B cell (primary cell): Measurements from ENCODE around the gene BMF. TPM values are rescaled to one million over a fixed set of nuclear protein-coding genes. Genes with fewer than 3 reads are reported as not detected.

ENCODE experiments used
- ATAC-seq: fragments of 200-7000 bp; cut with Tn5 transposase; one replicate; pipeline ENCODE4 v1.10.0; 2021; ENCODE audit warnings: low read depth, mild to moderate bottlenecking, moderate number of reproducible peaks, moderate library complexity
- CTCF ChIA-PET: fragments of 350-600 bp; sonication (Branson Sonifier 250); formaldehyde crosslinking; loops from one replicate; lab custom pipeline; 2021; ENCODE audit warnings: antibody characterized with exemption, inconsistent platforms; lab: Charles Lee
- POLR2A ChIA-PET: fragments of 350-600 bp; sonication (Branson Sonifier 250); formaldehyde crosslinking; loops from one replicate; lab custom pipeline; 2021; ENCODE audit warnings: antibody characterized with exemption; lab: Charles Lee
- DNase-seq: peaks from one replicate; pipeline ENCODE4 v3.0.0; 2013
- H2AFZ ChIP-seq: 2 replicates; pipeline ENCODE4 v1.6.1; 2012; ENCODE audit warnings: mild to moderate bottlenecking, low read depth, low read length; ENCODE audit not compliant: insufficient read depth, poor library complexity, severe bottlenecking
- H3K27ac ChIP-seq, 2 donors: 1 replicate in 1 of 2; 2 replicates in 1 of 2; pipeline ENCODE4 v1.5.1; 2012 to 2013; ENCODE audit warnings: low read length in 2 of 2, mild to moderate bottlenecking in 2 of 2, moderate library complexity in 1 of 2
- H3K27me3 ChIP-seq, 4 experiments: fragments of 200-600 bp in 1 of 4; sonication (generic) in 1 of 4; replicated peaks in 1 of 4; 1 replicate in 2 of 4; 2 replicates in 2 of 4; pipeline versions ENCODE4 v1.6.1 to v1.7.0; 2013 to 2016; ENCODE audit warnings: low read length in 3 of 4, mild to moderate bottlenecking in 2 of 4, mixed read lengths in 1 of 4, moderate library complexity in 1 of 4; ENCODE audit not compliant: insufficient read depth in 4 of 4, control insufficient read depth in 3 of 4; ENCODE audit errors: control extremely low read depth in 1 of 4
- H3K36me3 ChIP-seq, 2 experiments: replicated peaks in 1 of 2; 1 replicate in 1 of 2; 2 replicates in 1 of 2; pipeline versions ENCODE4 v1.6.1 to v1.7.1; 2013; ENCODE audit warnings: low read length in 1 of 2; ENCODE audit not compliant: insufficient read depth in 2 of 2, control insufficient read depth in 1 of 2; ENCODE audit errors: control extremely low read depth in 1 of 2, extremely low read depth in 1 of 2
- H3K4me1 ChIP-seq, 2 donors: fragments of 200-600 bp in 1 of 2; sonication (generic) in 1 of 2; 1 replicate in 1 of 2; 2 replicates in 1 of 2; pipeline versions ENCODE4 v1.5.1 to v1.6.1; 2013 to 2017; ENCODE audit warnings: low read length in 2 of 2; ENCODE audit not compliant: control insufficient read depth in 2 of 2, insufficient read depth in 2 of 2
- H3K4me2 ChIP-seq: replicated peaks from 2 replicates; pipeline ENCODE3; 2012; ENCODE audit warnings: mild to moderate bottlenecking, low read depth, low read length; ENCODE audit not compliant: poor library complexity, severe bottlenecking
- H3K4me3 ChIP-seq, 5 experiments: fragments of 200-600 bp in 1 of 5; sonication (generic) in 1 of 5; 1 replicate in 3 of 5; 2 replicates in 2 of 5; pipeline versions ENCODE4 v1.5.1 to v1.7.0; 2011 to 2016; ENCODE audit warnings: low read length in 4 of 5, mild to moderate bottlenecking in 4 of 5, low read depth in 2 of 5, control low read depth in 1 of 5, moderate library complexity in 1 of 5; ENCODE audit not compliant: insufficient read depth in 1 of 5; ENCODE audit errors: control extremely low read depth in 1 of 5, extremely low read depth in 1 of 5
- H3K79me2 ChIP-seq: fragments of 200-600 bp; sonication (generic); one replicate; pipeline ENCODE4 v1.6.0; 2016; ENCODE audit warnings: low read length; ENCODE audit not compliant: control insufficient read depth, insufficient read depth
- H3K9ac ChIP-seq: fragments of 200-600 bp; sonication (generic); 2 replicates; pipeline ENCODE4 v1.6.1; 2017; ENCODE audit warnings: mild to moderate bottlenecking, low read length, moderate library complexity
- H3K9me3 ChIP-seq, 3 donors: one replicate each; pipeline versions ENCODE4 v1.6.1 to v1.7.1; 2013; ENCODE audit warnings: low read length in 2 of 3; ENCODE audit not compliant: control insufficient read depth in 2 of 3, insufficient read depth in 1 of 3; ENCODE audit errors: control extremely low read depth in 1 of 3
- H4K20me1 ChIP-seq: 2 replicates; pipeline ENCODE4 v1.6.0; 2012; ENCODE audit warnings: mild to moderate bottlenecking, low read length; ENCODE audit not compliant: insufficient read depth, control insufficient read depth, poor library complexity, severe bottlenecking
- H3K27ac Mint-ChIP-seq: one replicate; pipeline ENCODE4 v1.8.0; 2021; ENCODE audit warnings: mixed read lengths
- H3K27me3 Mint-ChIP-seq: one replicate; pipeline ENCODE4 v1.8.0; 2021; ENCODE audit warnings: mixed read lengths
- H3K4me1 Mint-ChIP-seq: one replicate; pipeline ENCODE4 v1.8.0; 2021; ENCODE audit warnings: mixed read lengths
- H3K4me3 Mint-ChIP-seq: one replicate; pipeline ENCODE4 v1.8.0; 2021; ENCODE audit warnings: mixed read lengths
- H3K9me3 Mint-ChIP-seq: one replicate; pipeline ENCODE4 v1.8.0; 2022; ENCODE audit warnings: mixed read lengths; ENCODE audit not compliant: insufficient read depth
- EZH2 ChIP-seq: IDR thresholded peaks from 2 replicates; pipeline ENCODE4 v1.6.1; 2012; ENCODE audit warnings: borderline replicate concordance, low read depth, mild to moderate bottlenecking, moderate library complexity, low read length; ENCODE audit not compliant: insufficient read depth, poor library complexity, severe bottlenecking
- WGBS: methylation state at CpG from one replicate; pipeline ENCODE4 v1.1.5; 2013; ENCODE audit warnings: missing lambda C conversion rate; ENCODE audit not compliant: insufficient coverage; 5-methylcytosine and 5-hydroxymethylcytosine counted together
- intact Hi-C: fragments of 100-400 bp; cut with micrococcal nuclease; formaldehyde crosslinking; loops from one replicate; pipeline ENCODE4 v1.10.0; 2022
- polyA plus RNA-seq: library from polyadenylated mRNA; depleted of rRNA; stranded (reverse); fragments of >200 nt; gene quantifications from 2 replicates; pipeline ENCODE4 v1.2.3, GENCODE V29; 2012
- total RNA-seq, 2 donors: library from RNA; stranded (reverse); fragments of 120-200 nt in 1 of 2; gene quantifications; 1 replicate in 1 of 2; 2 replicates in 1 of 2; pipeline versions ENCODE4 v1.2.3 to v1.2.4, GENCODE V29; 2013 to 2022
- TF ChIP-seq, protein P1 (sequence below): fragments of 200-600 bp; IDR thresholded peaks from one replicate; pipeline ENCODE4 v1.8.0; 2022; ENCODE audit warnings: antibody characterized with exemption, mild to moderate bottlenecking

The BMF gene
- total and polyA plus RNA-seq, 2 donors (not counting 1 experiment from before 2014, with no cell fraction given): 43.2 to 343 TPM

DNA sequence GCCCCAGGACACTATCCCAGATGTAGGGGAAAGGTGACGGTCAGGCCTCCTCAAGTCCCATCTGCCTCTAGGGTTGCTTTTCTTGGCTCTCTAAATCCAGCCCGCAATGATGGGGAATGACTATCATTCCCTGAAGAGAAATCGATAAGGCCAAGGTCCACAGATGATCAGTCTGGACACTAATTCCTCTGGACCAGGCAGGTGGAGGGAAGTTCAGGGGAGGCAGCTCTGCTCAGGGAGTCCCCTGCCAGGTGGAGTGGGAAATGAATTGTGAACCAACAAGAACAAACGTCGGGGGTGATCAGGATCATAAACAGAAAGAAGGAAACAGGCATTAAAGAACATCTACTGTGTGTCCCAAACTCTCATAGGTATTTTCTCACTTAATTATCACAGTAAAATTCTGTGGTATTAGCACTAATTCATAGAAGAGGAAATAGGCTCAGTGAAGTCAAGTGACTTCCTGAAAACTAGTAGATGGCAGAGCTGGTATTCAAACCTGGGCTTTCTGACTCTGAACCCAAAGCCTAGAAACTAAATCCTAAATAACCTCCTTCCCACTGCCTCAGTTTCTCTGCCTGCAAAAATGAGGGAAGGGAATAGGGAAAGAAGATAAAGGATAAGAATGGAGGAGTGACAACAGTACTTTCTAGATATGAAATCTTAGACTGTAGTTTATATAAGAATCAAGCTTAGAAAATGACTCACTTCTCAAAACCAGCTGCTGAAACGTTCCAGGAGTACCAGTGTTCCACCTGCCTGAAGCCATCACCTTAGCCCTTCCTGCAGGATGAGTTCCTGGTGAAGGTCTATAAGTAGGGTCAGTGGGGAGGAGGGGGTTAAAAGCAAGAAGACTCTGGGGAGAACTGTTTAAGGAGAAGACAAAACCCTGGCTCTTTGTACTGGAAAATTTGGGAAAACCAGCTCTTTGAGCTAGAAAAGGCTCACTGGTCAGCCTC lies 7.5 kb downstream of the BMF start:
- Mint-ChIP-seq H3K9me3 (no peaks in the 10 kb centered on the region), H3K4me1 (peaks cover 93% of the 10 kb centered on the region), H3K27ac (peak overlapping the region; percentile 95), H3K4me3 (peak overlapping the region; percentile 85), H3K27me3 (no peaks in the 10 kb centered on the region)
- Histone ChIP-seq H3K9ac (peak overlapping the region; percentile 25), H2AFZ (no peak overlapping the region), H3K4me3 (peak overlapping the region in 1 of 5 experiments; percentile 26), H3K9me3 (no peaks in the 10 kb centered on the region), H4K20me1 (no peaks in the 10 kb centered on the region), H3K4me1 (peaks cover 100% of the 10 kb centered on the region in 2 donors), H3K4me2 (peak overlapping the region; percentile 84), H3K27ac (peak overlapping the region; percentile 99 to 100), H3K27me3 (no peaks in the 10 kb centered on the region), H3K79me2 (peaks cover 65% of the 10 kb centered on the region), H3K36me3 (peaks cover 0 to 46% of the 10 kb centered on the region in 2 experiments)
- ATAC-seq (peak; percentile 3), DNase-seq (peak; percentile 68)
- intact Hi-C loops: no loop called here
- WGBS: 76% methylated on average over 3 of the region's 6 CpGs
- ChIA-PET POLR2A (interaction anchor here (0.5 to 15.7 kb wide), 10 partner anchors 8 to 55 kb away, joined by 3 to 324 read pairs (median 4); no protein-coding TSS in a partner anchor), CTCF (interaction anchor here (1.0 to 33.4 kb wide), 9 partner anchors 4 to 178 kb away, joined by 3 to 934 read pairs (median 5); partner anchors contain the start of genes BMF and SRP14)
- TF ChIP-seq EZH2: no peak
- TF ChIP-seq, protein P1, sequence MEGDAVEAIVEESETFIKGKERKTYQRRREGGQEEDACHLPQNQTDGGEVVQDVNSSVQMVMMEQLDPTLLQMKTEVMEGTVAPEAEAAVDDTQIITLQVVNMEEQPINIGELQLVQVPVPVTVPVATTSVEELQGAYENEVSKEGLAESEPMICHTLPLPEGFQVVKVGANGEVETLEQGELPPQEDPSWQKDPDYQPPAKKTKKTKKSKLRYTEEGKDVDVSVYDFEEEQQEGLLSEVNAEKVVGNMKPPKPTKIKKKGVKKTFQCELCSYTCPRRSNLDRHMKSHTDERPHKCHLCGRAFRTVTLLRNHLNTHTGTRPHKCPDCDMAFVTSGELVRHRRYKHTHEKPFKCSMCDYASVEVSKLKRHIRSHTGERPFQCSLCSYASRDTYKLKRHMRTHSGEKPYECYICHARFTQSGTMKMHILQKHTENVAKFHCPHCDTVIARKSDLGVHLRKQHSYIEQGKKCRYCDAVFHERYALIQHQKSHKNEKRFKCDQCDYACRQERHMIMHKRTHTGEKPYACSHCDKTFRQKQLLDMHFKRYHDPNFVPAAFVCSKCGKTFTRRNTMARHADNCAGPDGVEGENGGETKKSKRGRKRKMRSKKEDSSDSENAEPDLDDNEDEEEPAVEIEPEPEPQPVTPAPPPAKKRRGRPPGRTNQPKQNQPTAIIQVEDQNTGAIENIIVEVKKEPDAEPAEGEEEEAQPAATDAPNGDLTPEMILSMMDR: no peak
